ENCODE data around the gene CCNF.

CCNF gene

DNA sequence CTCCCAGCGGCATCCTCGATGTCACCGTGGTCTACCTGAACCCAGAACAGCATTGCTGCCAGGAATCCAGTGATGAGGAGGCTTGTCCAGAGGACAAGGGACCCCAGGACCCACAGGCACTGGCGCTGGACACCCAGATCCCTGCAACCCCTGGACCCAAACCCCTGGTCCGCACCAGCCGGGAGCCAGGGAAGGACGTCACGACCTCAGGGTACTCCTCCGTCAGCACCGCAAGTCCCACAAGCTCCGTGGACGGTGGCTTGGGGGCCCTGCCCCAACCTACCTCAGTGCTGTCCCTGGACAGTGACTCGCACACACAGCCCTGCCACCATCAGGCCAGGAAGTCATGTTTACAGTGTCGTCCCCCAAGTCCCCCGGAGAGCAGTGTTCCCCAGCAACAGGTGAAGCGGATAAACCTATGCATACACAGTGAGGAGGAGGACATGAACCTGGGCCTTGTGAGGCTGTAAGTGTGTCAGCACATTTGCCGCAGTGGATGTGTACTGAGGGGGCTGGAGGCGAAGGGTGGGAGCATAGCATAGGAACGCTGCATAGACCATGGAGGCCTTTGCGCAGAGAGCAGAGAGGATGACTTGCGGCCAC, 27.4 kb downstream of the CCNF start:
- Histone ChIP-seq H3K9me3 (ENCODE audit: insufficient read depth, low read length, severe bottlenecking) (no peaks in the 10 kb centered on the region), H4K20me1 (ENCODE audit: insufficient read depth, low read length) (peaks cover 50% of the 10 kb centered on the region), H3K4me1 (ENCODE audit: insufficient read depth, low read length) (peaks cover 32% of the 10 kb centered on the region), H3K4me2 (ENCODE audit: insufficient read depth, low read length) (no peak overlapping the region), H3K9ac (ENCODE audit: low read depth, low read length) (no peak overlapping the region), H3K79me2 (ENCODE audit: insufficient read depth, low read length) (peaks cover 22% of the 10 kb centered on the region), H3K36me3 (ENCODE audit: insufficient read depth, low read length) (peaks cover 77% of the 10 kb centered on the region), H3K4me3 (ENCODE audit: low read depth in 1 of 2, low read length in 2 of 2) (no peak overlapping the region), H2AFZ (ENCODE audit: low read depth, low read length) (no peak overlapping the region), H3K27me3 (ENCODE audit: insufficient read depth, low read length, poor library complexity) (no peaks in the 10 kb centered on the region), H3K27ac (ENCODE audit: low read length) (no peak overlapping the region)
- no peak for DNase-seq
- ATAC-seq (ENCODE audit: insufficient read depth, low read depth), result no peak
- TF ChIP-seq, protein P1, sequence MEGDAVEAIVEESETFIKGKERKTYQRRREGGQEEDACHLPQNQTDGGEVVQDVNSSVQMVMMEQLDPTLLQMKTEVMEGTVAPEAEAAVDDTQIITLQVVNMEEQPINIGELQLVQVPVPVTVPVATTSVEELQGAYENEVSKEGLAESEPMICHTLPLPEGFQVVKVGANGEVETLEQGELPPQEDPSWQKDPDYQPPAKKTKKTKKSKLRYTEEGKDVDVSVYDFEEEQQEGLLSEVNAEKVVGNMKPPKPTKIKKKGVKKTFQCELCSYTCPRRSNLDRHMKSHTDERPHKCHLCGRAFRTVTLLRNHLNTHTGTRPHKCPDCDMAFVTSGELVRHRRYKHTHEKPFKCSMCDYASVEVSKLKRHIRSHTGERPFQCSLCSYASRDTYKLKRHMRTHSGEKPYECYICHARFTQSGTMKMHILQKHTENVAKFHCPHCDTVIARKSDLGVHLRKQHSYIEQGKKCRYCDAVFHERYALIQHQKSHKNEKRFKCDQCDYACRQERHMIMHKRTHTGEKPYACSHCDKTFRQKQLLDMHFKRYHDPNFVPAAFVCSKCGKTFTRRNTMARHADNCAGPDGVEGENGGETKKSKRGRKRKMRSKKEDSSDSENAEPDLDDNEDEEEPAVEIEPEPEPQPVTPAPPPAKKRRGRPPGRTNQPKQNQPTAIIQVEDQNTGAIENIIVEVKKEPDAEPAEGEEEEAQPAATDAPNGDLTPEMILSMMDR (IDR thresholded peaks at IDR 0.05; ENCODE audit: borderline replicate concordance, extremely low read depth, low read length, poor library complexity, severe bottlenecking), result no peak
- TF ChIP-seq EZH2 (IDR thresholded peaks at IDR 0.05; ENCODE audit: borderline replicate concordance, low read depth, low read length, severe bottlenecking), result no peak

DNA sequence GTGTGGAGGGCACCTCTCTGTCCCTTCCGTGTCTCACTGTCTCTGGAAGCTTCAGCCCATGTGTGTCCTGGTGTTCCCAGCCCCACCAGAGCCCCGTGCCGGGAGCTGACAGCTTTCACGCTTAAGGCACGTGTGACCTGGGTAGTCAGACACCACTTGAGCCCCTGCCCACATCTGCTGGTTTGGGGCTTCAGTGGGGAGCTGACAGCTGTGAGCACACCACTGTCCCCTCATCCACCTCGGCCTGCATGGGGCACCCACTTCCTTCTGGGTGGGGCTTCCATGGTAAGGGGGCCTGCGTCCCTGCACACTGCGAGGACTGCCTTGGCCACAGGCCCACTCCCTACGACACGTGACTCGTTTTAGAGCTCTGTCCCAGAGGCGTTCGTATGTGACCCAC, 28.0 kb downstream of the CCNF start:
- no peak for DNase-seq
- H3K36me3 ChIP-seq (ENCODE audit: insufficient read depth, low read length), result peaks cover 77% of the 10 kb centered on the region
- H3K27ac ChIP-seq (ENCODE audit: low read length), result no peak overlapping the region

DNA sequence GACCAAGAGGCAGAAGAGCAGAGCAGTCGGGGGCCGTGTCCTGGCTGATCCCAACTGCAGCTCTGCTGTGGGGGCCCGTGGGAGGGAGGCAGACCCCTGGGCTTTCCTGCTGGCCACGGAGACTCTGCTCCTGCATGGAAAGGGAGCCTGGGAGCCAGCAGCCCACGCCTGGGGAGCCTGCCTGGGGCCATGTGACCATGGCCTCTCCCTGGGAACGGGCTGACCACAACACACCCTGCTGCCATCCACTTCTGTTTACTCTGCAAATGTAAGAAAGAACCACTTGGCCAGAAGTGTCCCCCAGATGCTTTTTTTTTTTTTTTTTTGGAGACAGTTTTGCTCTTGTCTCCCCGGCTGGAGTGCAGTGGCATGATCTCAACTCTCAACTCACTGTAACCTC, 28.7 kb downstream of the CCNF start:
- peaks cover 76% of the 10 kb centered on the region for H3K36me3 ChIP-seq (ENCODE audit: insufficient read depth, low read length)
- H3K9ac ChIP-seq (ENCODE audit: low read depth, low read length), result no peak overlapping the region
- H3K4me3 ChIP-seq (ENCODE audit: low read depth in 1 of 2, low read length in 2 of 2), result no peak overlapping the region
- ATAC-seq (ENCODE audit: insufficient read depth, low read depth) (no peak), DNase-seq (no peak)
- no peak overlapping the region for H2AFZ ChIP-seq (ENCODE audit: low read depth, low read length)
- TF ChIP-seq, protein P1 (IDR thresholded peaks at IDR 0.05; ENCODE audit: borderline replicate concordance, extremely low read depth, low read length, poor library complexity, severe bottlenecking), result no peak
- TF ChIP-seq EZH2 (IDR thresholded peaks at IDR 0.05; ENCODE audit: borderline replicate concordance, low read depth, low read length, severe bottlenecking), result no peak
- H3K27me3 ChIP-seq (ENCODE audit: insufficient read depth, low read length, poor library complexity), result no peaks in the 10 kb centered on the region
- H3K79me2 ChIP-seq (ENCODE audit: insufficient read depth, low read length), result peaks cover 25% of the 10 kb centered on the region
- H3K9me3 ChIP-seq (ENCODE audit: insufficient read depth, low read length, severe bottlenecking), result no peaks in the 10 kb centered on the region
- H3K4me1 ChIP-seq (ENCODE audit: insufficient read depth, low read length), result peaks cover 43% of the 10 kb centered on the region
- no peak overlapping the region for H3K27ac ChIP-seq (ENCODE audit: low read length)
- 0 out of 2 replicates have a peak overlapping the region, but pooled peaks have one; percentile 100 for H3K4me2 ChIP-seq (ENCODE audit: insufficient read depth, low read length)
- peaks cover 45% of the 10 kb centered on the region for H4K20me1 ChIP-seq (ENCODE audit: insufficient read depth, low read length)

More for the DNA sequence above, 28.0 kb downstream of the CCNF start:
- ATAC-seq (ENCODE audit: insufficient read depth, low read depth), result no peak
- Histone ChIP-seq H3K9me3 (ENCODE audit: insufficient read depth, low read length, severe bottlenecking) (no peaks in the 10 kb centered on the region), H3K4me3 (ENCODE audit: low read depth in 1 of 2, low read length in 2 of 2) (no peak overlapping the region), H3K4me1 (ENCODE audit: insufficient read depth, low read length) (peaks cover 39% of the 10 kb centered on the region), H2AFZ (ENCODE audit: low read depth, low read length) (no peak overlapping the region), H3K9ac (ENCODE audit: low read depth, low read length) (no peak overlapping the region), H4K20me1 (ENCODE audit: insufficient read depth, low read length) (peaks cover 50% of the 10 kb centered on the region), H3K27me3 (ENCODE audit: insufficient read depth, low read length, poor library complexity) (no peaks in the 10 kb centered on the region), H3K79me2 (ENCODE audit: insufficient read depth, low read length) (peaks cover 25% of the 10 kb centered on the region), H3K4me2 (ENCODE audit: insufficient read depth, low read length) (no peak overlapping the region)
- TF ChIP-seq, protein P1 (IDR thresholded peaks at IDR 0.05; ENCODE audit: borderline replicate concordance, extremely low read depth, low read length, poor library complexity, severe bottlenecking), result no peak
- no peak for TF ChIP-seq EZH2 (IDR thresholded peaks at IDR 0.05; ENCODE audit: borderline replicate concordance, low read depth, low read length, severe bottlenecking)

All from DND-41 (cell line).